Measurements from ENCODE around the gene CDY2A.
"Not testable (repeated sequence)": the region's sequence is repeated elsewhere in the genome, so short reads cannot be mapped to it uniquely, and the experiment has no call there.

DNA sequence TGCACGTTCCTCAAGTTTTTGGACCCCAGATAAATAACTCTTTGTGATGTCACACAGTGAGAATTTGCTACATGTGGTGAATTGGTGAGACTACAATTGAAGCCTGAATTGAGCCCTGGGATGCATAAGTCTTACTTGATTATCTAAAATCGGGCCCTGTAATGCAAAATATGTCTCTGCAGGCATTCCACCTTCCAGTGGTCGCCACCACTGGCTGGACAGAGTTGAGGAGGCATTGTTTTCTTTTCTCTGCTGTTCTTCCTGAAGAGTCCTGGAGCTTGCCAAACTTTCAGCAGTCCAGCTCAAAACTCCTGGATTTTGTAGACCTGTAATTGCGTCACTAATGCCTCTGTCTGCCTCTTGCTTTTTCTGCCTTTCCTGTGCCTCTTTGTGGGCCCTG lies 23.5 kb downstream of the CDY2A start:
- TF ChIP-seq POLR2A (IDR thresholded peaks at IDR 0.05) = not testable (repeated sequence)
- TF ChIP-seq, protein P1, sequence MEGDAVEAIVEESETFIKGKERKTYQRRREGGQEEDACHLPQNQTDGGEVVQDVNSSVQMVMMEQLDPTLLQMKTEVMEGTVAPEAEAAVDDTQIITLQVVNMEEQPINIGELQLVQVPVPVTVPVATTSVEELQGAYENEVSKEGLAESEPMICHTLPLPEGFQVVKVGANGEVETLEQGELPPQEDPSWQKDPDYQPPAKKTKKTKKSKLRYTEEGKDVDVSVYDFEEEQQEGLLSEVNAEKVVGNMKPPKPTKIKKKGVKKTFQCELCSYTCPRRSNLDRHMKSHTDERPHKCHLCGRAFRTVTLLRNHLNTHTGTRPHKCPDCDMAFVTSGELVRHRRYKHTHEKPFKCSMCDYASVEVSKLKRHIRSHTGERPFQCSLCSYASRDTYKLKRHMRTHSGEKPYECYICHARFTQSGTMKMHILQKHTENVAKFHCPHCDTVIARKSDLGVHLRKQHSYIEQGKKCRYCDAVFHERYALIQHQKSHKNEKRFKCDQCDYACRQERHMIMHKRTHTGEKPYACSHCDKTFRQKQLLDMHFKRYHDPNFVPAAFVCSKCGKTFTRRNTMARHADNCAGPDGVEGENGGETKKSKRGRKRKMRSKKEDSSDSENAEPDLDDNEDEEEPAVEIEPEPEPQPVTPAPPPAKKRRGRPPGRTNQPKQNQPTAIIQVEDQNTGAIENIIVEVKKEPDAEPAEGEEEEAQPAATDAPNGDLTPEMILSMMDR (IDR thresholded peaks at IDR 0.05) = not testable (repeated sequence)
